ENCODE measurements around the gene AAK1. TPM values are rescaled to one million over a fixed set of nuclear protein-coding genes. Genes with fewer than 3 reads are reported as not detected.
"Not testable (repeated sequence)": the region's sequence is repeated elsewhere in the genome, so short reads cannot be mapped to it uniquely, and the experiment has no call there.

Gene AAK1
- total RNA-seq, 1 donor from 2014 or later: 23.8 TPM

GRCh38 chr2:69443673-69444072 lies 199.9 kb downstream of the AAK1 start:
- DNase-seq: not testable (repeated sequence)

- DNase-seq: not testable (repeated sequence)
Measured at GRCh38 chr2:69439499-69439898, 204.0 kb downstream of the AAK1 start.

- DNase-seq: no peak
Measured at GRCh38 chr2:69438580-69438979, 205.0 kb downstream of the AAK1 start.

DNA sequence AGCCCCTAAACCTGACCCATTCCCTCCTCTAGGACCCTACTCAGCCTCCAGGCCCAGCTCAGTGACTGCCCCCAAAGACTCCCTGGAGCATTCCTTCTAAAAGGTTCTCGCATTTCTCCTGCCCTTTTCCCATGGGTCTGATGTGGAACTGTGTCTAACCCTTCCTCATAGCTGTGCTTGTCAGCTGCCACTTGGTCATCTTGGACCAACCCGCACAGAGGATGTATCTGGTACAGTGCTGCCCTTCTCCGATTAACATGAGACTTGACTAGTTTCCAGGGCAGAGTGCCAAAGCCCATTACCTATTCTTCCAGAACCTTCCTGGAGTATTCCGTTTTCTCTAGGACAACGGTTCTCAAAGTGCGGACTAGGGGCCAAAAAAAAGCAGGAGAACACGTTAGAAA lies 205.8 kb downstream of the AAK1 start:
- peak; percentile 71 for DNase-seq

GRCh38 chr2:69436938-69437750 lies 206.4 kb downstream of the AAK1 start, which contains the start of gene NFU1:
TSS of gene NFU1 (minus strand) at chr2:69437435. CDS start at chr2:69437422, 13 bp downstream.
- peak; percentile 98 for DNase-seq

GRCh38 chr2:69436596-69436937 lies 207.0 kb downstream of the AAK1 start:
- no peak for DNase-seq

DNA sequence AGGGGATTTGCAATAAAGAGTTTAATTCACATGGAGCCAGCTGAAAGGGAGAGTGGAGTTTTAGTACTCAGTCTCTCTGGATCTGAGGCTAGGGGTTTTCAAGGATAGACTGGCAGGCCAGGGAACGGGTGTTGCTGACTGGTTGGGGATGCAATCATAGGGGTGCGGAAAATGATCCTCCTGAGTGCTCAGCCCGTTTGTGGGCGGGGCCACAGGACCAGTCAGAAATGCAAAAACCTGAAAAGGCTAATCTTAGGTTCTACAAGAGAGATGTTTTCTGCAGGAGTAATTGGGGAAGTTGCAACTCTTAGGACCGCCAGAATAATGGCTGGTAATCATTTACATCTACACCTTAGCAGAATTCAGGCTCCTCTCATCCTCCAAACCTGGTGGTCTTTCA lies 208.8 kb downstream of the AAK1 start:
- no peak for DNase-seq

GRCh38 chr2:69429491-69430183 lies 213.9 kb downstream of the AAK1 start:
- no peak for DNase-seq

- no peak for DNase-seq
Measured at GRCh38 chr2:69428981-69429380, 214.6 kb downstream of the AAK1 start.

GRCh38 chr2:69424419-69424818 lies 219.1 kb downstream of the AAK1 start:
- DNase-seq: no peak

- no peak for DNase-seq
Measured at GRCh38 chr2:69422198-69422597, 221.3 kb downstream of the AAK1 start.

DNA sequence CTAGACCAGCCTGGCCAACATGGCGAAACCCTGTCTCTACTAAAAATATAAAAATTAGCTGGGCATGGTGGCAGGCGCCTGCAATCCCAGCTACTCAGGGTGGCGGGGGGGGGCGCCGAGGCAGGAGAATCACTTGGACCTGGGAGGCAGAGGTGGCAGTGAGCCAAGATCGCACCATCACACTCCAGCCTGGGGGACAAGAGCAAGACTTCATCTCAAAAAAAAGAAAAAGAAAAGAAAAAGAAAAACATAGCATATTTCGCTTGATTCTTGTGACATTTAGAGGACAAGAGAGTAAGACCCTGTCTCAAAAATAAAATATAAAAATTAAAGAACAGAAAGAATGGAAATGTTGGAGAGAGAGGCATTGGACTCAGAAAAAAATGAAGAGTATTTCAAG lies 224.4 kb downstream of the AAK1 start:
- DNase-seq: not testable (repeated sequence)

DNA sequence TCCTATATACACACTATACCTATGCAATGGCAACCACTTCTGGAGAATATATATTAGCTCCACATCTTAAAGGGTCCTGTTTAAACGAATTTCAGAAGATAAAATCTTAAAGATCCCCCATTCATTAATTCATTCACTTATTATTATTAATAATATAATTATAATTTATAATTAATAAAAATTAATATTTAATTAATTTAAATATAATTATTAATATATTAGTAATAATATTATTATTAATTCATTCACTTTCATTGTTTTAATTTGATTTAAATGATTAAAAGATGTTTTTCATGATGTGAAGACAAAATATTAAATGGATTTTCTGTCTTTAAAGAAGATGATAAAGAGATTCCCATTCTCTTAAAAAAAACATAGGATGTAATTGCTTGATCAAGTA lies 227.4 kb downstream of the AAK1 start:
- no peak for DNase-seq

Other genes starting within 250 kb of the AAK1 start
- gene NFU1, start 206.3 kb downstream of the AAK1 start, total RNA-seq: 42.6 and 44.9 TPM in 2 replicates
- 37.3 and 44.0 TPM in 2 replicates for gene ANXA4, start 98.4 kb upstream of the AAK1 start, total RNA-seq
- 12.1 and 13.6 TPM in 2 replicates for gene GMCL1, start 185.9 kb upstream of the AAK1 start, total RNA-seq

All from dermis blood vessel endothelial cell (primary cell).